Measurements from ENCODE around the gene AKR1E2. TPM values are rescaled to one million over a fixed set of nuclear protein-coding genes. Genes with fewer than 3 reads are reported as not detected.
A peak's percentile ranks its signal among the peaks of the same experiment; 100 is the strongest.

AKR1E2 gene
- total and polyA plus RNA-seq, 2 donors (not counting 3 experiments of a cell fraction or from before 2014, with no cell fraction given), result 4.0 to 8.2 TPM

GRCh38 chr10:4847561-4848355 is 21.8 kb downstream of the AKR1E2 start:
- no peaks in the 10 kb centered on the region for H4K20me1 ChIP-seq (replicated peaks; ENCODE audit: control insufficient read depth, extremely low read depth, insufficient read depth, low read length)
- H3K4me2 ChIP-seq (ENCODE audit: insufficient read depth, low read length), result no peak overlapping the region
- intact Hi-C loops (cut with micrococcal nuclease), result loop anchor here (2.0 kb wide), 2 partner anchors 93 to 775 kb away; no protein-coding TSS in a partner anchor
- no peaks in the 10 kb centered on the region for H3K27me3 ChIP-seq (ENCODE audit: control insufficient read depth in 2 of 2, insufficient read depth in 2 of 2, low read length in 2 of 2)
- peak overlapping the region; percentile 60 for H3K27ac ChIP-seq (ENCODE audit: insufficient read depth, low read depth, low read length)
- peaks cover 0 to 4% of the 10 kb centered on the region in 2 experiments for H3K36me3 ChIP-seq (ENCODE audit: control insufficient read depth in 2 of 2, extremely low read depth in 1 of 2, insufficient read depth in 2 of 2, low read length in 2 of 2)
- H3K79me2 ChIP-seq (ENCODE audit: control insufficient read depth, insufficient read depth, low read length), result no peaks in the 10 kb centered on the region
- TF ChIP-seq FOS (IDR thresholded peaks at IDR 0.05; ENCODE audit: borderline replicate concordance, insufficient read depth, low read length) (peak; percentile 80), MYC (IDR thresholded peaks at IDR 0.05; ENCODE audit: low read depth, low read length) (no peak), JUN (IDR thresholded peaks at IDR 0.05; ENCODE audit: borderline replicate concordance, insufficient read depth, insufficient read length, low read depth) (peak; percentile 61), CTCF (IDR thresholded peaks at IDR 0.05; ENCODE audit: extremely low read depth in 1 of 2, insufficient read depth in 1 of 2, low read depth in 1 of 2, low read length in 2 of 2) (no peak), EZH2 (IDR thresholded peaks at IDR 0.05; ENCODE audit: borderline replicate concordance, low read depth, low read length, severe bottlenecking) (no peak)
- FAIRE-seq (peak; percentile 55), DNase-seq (ENCODE audit: low read depth, low spot score) (peak; percentile 56)
- no peak overlapping the region for H3K4me3 ChIP-seq (replicated peaks in 1 of 3; ENCODE audit: insufficient read depth in 1 of 3, low read depth in 1 of 3, low read length in 3 of 3)
- peaks cover 22% of the 10 kb centered on the region for H3K4me1 ChIP-seq (ENCODE audit: control insufficient read depth, extremely low read depth, insufficient read depth, low read length)
- no TSS peak for BruUV-seq (replicated peaks)
- peak overlapping the region; percentile 85 for H2AFZ ChIP-seq (ENCODE audit: low read depth, low read length)
- ChIA-PET POLR2A (no interaction called here), CTCF (interaction anchor here (0.7 to 6.1 kb wide), 8 partner anchors 9 to 587 kb away, joined by 3 to 136 read pairs (median 30); partner anchors contain the start of genes AKR1C3 and AKR1E2)
- H3K9ac ChIP-seq (replicated peaks; ENCODE audit: extremely low read depth, insufficient read depth, low read length), result peak overlapping the region; percentile 13
- H3K9me3 ChIP-seq (replicated peaks; ENCODE audit: control insufficient read depth, insufficient read depth, low read length), result no peaks in the 10 kb centered on the region
- dilution Hi-C loops (cut with MboI; ENCODE audit: extremely low pct_ligation_motif_present, low sequenced_read_pairs), result no loop called here
- no peaks in the 10 kb centered on the region for H3K9me1 ChIP-seq (replicated peaks; ENCODE audit: control insufficient read depth, extremely low read depth, insufficient read depth, low read length)
